HG03103 (cell line): ENCODE measurements around the gene HOXB4.

Experiments
- ATAC-seq: cut with Tn5 transposase; IDR thresholded peaks from one replicate; pipeline ENCODE4 v1.9.1; 2021; ENCODE audit warnings: low read depth; ENCODE audit not compliant: unreplicated experiment

Gene HOXB4

GRCh38 chr17:48615047-48615962, 37.2 kb upstream of the HOXB4 start, which contains the start of gene HOXB8:
Gene HOXB8 (minus strand): TSS chr17:48615292. CDS start chr17:48614704, 588 bp downstream.
- ATAC-seq: no peak

- ATAC-seq: no peak
Measured at GRCh38 chr17:48613862-48614694, 35.9 kb upstream of the HOXB4 start.

DNA sequence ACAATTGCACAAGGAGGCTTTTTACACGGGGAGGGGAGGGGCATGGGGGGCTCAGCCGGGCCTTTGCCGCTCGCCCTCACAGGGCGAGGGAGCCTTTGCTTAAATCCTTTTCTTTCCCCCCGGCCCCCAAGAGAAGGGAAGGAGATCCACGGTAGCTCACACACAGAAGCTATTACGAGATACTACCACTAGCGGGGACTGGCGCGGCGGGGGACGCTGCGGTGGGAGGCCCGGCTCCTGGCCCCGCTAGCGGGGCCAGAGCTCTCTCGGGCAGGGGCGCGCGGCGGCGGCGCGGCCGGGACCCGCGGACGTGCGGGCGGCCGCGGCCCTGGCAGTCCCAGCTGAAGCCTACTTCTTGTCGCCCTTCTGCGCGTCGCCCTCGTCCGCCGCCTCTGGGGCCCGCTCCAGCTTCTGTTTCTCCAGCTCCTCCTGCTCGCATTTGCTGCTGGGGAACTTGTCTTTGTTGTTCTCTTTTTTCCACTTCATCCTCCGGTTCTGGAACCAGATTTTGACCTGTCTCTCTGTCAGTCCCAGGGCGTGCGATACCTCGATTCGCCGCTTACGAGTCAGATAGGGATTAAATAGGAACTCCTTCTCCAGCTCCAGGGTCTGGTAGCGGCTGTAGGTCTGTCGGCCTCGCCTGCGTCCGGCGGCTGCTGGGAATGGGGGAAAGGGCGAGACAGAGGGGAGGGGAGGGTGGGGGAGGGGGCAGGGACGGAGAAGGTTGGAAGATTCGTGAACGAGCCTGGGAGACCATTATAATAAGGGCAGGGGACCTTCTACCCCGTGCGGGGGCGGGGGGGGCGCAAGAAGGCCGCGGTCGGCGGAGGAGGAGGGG, 34.9 kb upstream of the HOXB4 start:
- no peak for ATAC-seq

GRCh38 chr17:48612456-48612853, 34.3 kb upstream of the HOXB4 start:
- ATAC-seq: no peak

GRCh38 chr17:48611681-48612455, 33.7 kb upstream of the HOXB4 start:
- ATAC-seq: no peak

DNA sequence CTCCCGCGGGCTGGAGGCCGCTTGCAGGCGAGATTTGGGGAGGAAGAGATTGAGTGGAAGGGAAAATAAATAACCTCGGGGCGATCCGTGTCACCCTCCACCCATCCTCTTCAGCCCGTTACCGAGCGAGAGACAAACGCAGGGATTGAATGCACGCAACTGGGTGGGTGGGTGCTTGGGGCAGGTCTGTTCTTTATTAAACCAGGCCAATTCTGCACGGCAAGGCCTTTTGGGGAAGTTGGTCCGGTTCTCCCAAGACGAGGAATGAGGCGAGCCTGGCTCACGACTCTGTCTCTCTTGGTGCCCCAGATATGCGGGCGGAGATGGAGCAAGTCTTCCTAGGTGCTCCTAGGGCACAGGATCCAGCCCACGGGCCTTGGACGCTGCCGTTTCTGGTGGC, 33.1 kb upstream of the HOXB4 start:
- no peak for ATAC-seq

GRCh38 chr17:48610282-48611211, 32.4 kb upstream of the HOXB4 start, which contains the start of gene HOXB7:
Gene HOXB7 (minus strand): TSS chr17:48611017. CDS start chr17:48610918, 99 bp downstream.
- no peak for ATAC-seq

- ATAC-seq: no peak
Measured at GRCh38 chr17:48609759-48610281, 31.7 kb upstream of the HOXB4 start.

GRCh38 chr17:48609033-48609432, 30.9 kb upstream of the HOXB4 start:
- ATAC-seq: no peak

DNA sequence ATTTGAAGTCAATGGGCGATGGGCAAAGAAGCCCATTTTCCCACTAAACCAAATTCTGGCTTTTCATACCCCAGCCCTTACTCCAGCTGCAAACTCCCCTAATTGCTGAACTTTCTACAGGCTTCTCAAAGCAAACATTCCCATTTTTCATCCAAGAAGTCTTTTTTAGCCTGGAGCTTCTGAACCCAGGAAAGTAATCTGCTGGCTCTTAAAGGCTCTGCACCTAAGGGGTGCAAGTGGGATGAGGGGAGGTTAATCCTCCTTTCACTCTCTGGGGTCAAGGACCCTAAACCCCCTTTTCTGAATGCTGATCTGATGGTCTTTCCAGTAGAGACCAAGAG, 30.3 kb upstream of the HOXB4 start:
- ATAC-seq: no peak

GRCh38 chr17:48606892-48607614, 28.9 kb upstream of the HOXB4 start:
- no peak for ATAC-seq

GRCh38 chr17:48605991-48606891, 28.1 kb upstream of the HOXB4 start:
- no peak for ATAC-seq

DNA sequence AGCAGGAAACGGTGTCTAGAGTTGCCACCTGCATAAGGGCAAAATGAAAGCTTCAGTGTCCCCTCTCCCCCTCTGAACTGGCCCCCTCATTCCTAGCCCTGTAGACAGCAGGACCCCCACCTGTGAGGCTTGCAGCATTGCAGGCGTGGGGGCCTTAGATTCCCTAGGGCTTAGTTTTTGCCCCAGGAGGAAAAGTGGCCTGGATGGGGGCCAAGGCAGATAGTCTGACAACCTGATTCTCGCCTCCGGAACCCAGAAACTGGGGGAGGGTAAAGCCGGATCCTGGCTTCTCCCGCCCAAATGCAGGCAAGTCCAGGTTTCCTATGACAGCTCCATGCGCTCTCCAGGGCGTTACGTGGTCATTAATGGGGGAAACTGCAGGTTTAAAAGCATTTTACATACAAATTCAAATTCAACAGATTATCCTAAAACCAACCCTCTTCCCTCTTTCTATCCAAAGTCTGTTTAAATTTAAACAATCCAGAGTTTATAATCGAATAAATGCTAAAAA, 27.3 kb upstream of the HOXB4 start:
- ATAC-seq: no peak

GRCh38 chr17:48604770-48605329, 26.7 kb upstream of the HOXB4 start, which contains the start of gene HOXB6:
Gene HOXB6 (minus strand): TSS chr17:48604986. CDS start chr17:48598150, 6,836 bp downstream.
- no peak for ATAC-seq

DNA sequence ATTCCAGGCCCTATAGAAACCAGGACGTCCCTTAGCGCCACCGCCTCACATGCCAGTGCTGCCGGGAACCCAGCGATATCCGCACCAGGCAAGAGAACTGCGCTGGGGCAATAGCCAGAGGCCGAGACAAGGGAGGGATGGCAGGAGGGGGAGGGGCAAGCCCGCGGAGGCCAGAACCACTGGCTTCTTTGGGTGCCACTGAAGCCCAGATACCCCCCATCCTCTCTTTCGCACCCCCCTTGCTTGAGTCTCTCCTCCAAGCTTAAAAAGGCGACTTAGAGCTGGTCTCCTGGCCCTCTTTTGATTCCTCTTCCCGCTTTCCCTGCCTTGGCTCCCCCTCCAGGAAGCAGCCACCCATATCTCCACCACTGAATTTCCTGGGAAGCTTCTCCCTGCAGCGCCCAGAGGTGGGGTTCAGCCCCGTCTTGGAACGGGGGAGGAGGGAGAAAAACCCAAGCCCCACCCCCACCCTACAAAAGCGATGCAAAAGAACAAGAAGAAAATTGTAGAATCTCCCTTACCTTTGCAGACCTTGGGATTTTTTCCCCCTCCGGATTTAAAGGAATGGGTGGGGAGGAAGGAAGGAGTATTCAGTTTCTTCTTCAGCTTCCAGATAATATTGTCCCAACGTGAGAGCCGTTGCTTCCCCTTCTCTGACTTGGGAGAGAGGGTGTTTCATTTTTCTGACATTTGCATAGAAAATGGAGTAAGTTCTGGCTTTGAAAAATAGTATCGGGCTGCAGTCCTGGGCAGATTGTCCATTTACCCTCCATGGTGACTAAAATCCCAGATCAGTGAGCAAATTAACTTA, 26.0 kb upstream of the HOXB4 start:
- ATAC-seq: no peak
